ENCODE results near the gene GPR108. TPM values are rescaled to one million over a fixed set of nuclear protein-coding genes. Genes with fewer than 3 reads are reported as not detected.

The GPR108 gene
- total and polyA plus RNA-seq, 8 donors = 51.0 to 81.7 (median 62.6) TPM

DNA sequence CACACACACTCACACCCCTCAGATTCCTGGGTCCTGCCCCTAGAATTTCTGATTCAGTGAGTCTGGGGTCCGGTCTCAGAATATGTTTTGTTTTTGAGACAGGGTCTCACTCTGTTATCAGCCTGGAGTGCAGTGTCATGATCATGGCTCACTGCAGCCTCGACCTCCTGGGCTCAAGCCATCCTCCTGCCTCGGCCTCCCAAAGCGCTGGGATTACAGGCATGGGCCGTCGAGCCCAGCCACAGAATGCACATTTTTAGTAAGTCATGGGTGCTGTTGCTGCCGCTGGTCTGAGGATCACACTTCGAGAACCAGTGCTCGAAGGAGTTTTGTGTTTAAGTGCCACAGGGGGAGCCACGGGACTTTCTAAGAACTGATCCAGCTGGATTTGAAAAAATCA lies 45.4 kb downstream of the GPR108 start:
- DNase-seq (no peak), ATAC-seq (no peak)
- Histone ChIP-seq H3K4me1 (no peaks in the 10 kb centered on the region), H3K9me3 (no peaks in the 10 kb centered on the region), H3K4me3 (no peak overlapping the region), H3K27me3 (peaks cover 0 to 1% of the 10 kb centered on the region in 2 donors), H3K27ac (no peak overlapping the region), H3K36me3 (peaks cover 0 to 55% of the 10 kb centered on the region in 2 donors)
- intact Hi-C loops (cut with DNase I) = no loop called here
- TF ChIP-seq, protein P1, sequence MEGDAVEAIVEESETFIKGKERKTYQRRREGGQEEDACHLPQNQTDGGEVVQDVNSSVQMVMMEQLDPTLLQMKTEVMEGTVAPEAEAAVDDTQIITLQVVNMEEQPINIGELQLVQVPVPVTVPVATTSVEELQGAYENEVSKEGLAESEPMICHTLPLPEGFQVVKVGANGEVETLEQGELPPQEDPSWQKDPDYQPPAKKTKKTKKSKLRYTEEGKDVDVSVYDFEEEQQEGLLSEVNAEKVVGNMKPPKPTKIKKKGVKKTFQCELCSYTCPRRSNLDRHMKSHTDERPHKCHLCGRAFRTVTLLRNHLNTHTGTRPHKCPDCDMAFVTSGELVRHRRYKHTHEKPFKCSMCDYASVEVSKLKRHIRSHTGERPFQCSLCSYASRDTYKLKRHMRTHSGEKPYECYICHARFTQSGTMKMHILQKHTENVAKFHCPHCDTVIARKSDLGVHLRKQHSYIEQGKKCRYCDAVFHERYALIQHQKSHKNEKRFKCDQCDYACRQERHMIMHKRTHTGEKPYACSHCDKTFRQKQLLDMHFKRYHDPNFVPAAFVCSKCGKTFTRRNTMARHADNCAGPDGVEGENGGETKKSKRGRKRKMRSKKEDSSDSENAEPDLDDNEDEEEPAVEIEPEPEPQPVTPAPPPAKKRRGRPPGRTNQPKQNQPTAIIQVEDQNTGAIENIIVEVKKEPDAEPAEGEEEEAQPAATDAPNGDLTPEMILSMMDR (IDR thresholded peaks at IDR 0.05) = no peak

DNA sequence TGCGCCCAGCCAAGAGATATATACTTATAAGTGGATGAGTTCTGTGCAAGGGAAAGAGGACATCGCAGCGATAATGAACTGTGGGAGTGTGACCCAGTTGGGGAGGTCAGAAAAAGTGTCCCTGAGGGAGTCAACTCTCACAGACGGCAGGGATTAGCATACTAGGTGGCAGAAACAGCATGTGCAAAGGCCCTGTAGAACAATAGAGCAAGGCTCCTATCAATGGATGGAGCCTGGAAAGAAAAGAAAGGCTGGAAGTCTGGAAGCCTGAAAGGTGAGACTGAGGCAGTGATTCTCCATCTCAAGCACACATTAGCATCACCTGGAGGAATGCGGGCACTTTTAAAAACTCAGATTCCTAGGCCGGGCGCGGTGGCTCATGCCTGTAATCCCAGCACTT lies 46.0 kb downstream of the GPR108 start:
- intact Hi-C loops (cut with DNase I) = no loop called here
- Histone ChIP-seq H3K27me3 (peaks cover 0 to 4% of the 10 kb centered on the region in 2 donors), H3K27ac (no peak overlapping the region), H3K9me3 (no peaks in the 10 kb centered on the region), H3K36me3 (peaks cover 0 to 59% of the 10 kb centered on the region in 2 donors), H3K4me1 (no peaks in the 10 kb centered on the region), H3K4me3 (no peak overlapping the region)
- ATAC-seq = no peak
- TF ChIP-seq, protein P1 (IDR thresholded peaks at IDR 0.05) = no peak
- DNase-seq = no peak

DNA sequence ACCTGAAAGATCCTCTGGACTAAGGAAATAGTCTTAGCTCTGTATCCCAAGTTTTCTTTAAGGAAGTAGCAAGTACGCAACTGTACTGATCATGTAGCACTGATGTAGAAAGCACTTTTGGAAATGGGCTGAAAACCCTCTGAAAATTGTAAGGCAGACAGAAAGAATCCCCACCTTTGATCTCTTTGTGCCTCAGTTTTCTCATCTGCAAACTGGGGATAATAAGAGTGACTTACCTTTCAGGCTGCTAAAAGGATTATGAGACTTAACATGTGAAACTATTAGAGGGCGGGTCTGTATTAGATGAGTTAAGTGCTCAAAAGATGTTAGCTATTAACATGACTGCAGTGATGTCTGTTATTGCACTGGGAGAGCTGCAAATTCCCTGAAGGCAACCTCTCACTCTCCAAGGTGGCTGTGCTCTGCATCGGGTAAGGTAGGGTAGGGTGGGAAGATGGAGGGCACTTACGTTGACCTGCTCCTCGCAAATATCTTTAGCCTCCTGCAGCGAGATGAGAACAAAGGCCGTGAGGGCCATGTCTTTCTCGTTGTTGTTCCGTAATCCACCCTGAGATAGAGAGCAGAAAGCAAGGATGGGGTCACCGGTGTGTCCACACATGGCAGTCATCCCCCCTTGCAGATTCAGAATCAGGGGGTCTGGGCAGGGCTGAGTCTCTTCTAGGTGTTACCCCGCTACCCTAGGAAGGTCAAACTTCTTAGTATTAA lies 47.1 kb downstream of the GPR108 start:
- H3K27me3 ChIP-seq = peaks cover 0 to 4% of the 10 kb centered on the region in 2 donors
- TF ChIP-seq, protein P1 (IDR thresholded peaks at IDR 0.05) = no peak
- H3K4me1 ChIP-seq = no peaks in the 10 kb centered on the region
- intact Hi-C loops (cut with DNase I) = no loop called here
- no peak for DNase-seq
- H3K36me3 ChIP-seq = peaks cover 0 to 66% of the 10 kb centered on the region in 2 donors
- H3K27ac ChIP-seq = no peak overlapping the region
- H3K4me3 ChIP-seq = no peak overlapping the region
- no peaks in the 10 kb centered on the region for H3K9me3 ChIP-seq
- no peak for ATAC-seq

DNA sequence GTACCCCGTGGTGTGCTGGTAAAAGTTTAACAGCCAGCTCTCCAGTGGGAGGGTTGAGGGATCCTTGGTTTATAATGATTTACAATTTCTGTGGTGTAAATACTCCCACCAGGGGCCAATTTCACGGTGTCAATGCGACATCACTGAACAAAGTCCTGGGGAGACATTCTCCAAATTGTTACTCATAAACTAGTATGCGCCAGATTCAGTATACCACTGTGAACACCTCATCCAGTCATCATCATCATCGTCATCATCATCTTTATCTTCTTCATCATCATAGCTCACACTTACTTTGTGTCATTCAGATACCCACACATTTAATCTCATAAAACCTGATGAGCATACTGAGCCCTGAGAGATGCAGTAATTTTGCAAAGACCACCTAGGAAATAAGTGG lies 50.3 kb downstream of the GPR108 start:
- no peaks in the 10 kb centered on the region for H3K4me1 ChIP-seq
- peaks cover 0 to 4% of the 10 kb centered on the region in 2 donors for H3K27me3 ChIP-seq
- peaks cover 0 to 67% of the 10 kb centered on the region in 2 donors for H3K36me3 ChIP-seq
- no peak overlapping the region for H3K27ac ChIP-seq
- no peak for DNase-seq
- ATAC-seq = no peak
- TF ChIP-seq, protein P1 (IDR thresholded peaks at IDR 0.05) = no peak
- no peaks in the 10 kb centered on the region for H3K9me3 ChIP-seq
- H3K4me3 ChIP-seq = no peak overlapping the region
- intact Hi-C loops (cut with DNase I) = no loop called here

DNA sequence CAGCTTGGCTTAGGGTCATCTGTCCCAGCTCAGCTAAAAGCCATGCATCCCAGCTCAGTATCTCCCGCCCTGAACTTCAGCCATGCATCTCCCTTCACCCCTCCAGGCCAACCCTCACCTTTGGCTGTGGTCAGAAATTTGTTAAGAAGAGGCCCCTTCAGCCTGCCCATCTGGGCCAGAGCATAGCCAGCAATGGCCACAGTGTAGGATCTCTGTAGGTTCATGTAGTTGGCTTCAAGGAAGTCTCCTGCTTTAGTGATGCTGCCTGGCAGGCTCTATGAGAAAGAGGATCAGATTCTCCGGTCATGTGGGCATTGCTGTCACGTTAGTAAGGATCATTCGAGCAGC lies 50.8 kb downstream of the GPR108 start:
- TF ChIP-seq, protein P1 (IDR thresholded peaks at IDR 0.05) = no peak
- no peak for DNase-seq
- no peaks in the 10 kb centered on the region for H3K4me1 ChIP-seq
- no peak overlapping the region for H3K27ac ChIP-seq
- H3K9me3 ChIP-seq = no peaks in the 10 kb centered on the region
- H3K4me3 ChIP-seq = no peak overlapping the region
- ATAC-seq = no peak
- intact Hi-C loops (cut with DNase I) = no loop called here
- peaks cover 0 to 7% of the 10 kb centered on the region in 2 donors for H3K27me3 ChIP-seq
- H3K36me3 ChIP-seq = peaks cover 0 to 71% of the 10 kb centered on the region in 2 donors

Measured in left lung (tissue), 10 donors.